Fibroblast of lung (primary cell): ENCODE results near the gene USP6.

Source experiments
- EZH2 ChIP-seq: IDR thresholded peaks from 2 replicates; pipeline ENCODE4 v1.5.1; 2012; ENCODE audit warnings: low read length, control low read depth, mild to moderate bottlenecking; ENCODE audit errors: missing control alignments
- TF ChIP-seq, protein P1 (sequence below), 2 donors: IDR thresholded peaks in 1 of 2; conservative IDR thresholded peaks in 1 of 2; 1 replicate in 1 of 2; 2 replicates in 1 of 2; pipeline ENCODE4 v1.5.1; 2011 to 2012; ENCODE audit warnings: low read length in 2 of 2, control low read depth in 1 of 2, inconsistent platforms in 1 of 2, low read depth in 1 of 2, mild to moderate bottlenecking in 1 of 2

DNA sequence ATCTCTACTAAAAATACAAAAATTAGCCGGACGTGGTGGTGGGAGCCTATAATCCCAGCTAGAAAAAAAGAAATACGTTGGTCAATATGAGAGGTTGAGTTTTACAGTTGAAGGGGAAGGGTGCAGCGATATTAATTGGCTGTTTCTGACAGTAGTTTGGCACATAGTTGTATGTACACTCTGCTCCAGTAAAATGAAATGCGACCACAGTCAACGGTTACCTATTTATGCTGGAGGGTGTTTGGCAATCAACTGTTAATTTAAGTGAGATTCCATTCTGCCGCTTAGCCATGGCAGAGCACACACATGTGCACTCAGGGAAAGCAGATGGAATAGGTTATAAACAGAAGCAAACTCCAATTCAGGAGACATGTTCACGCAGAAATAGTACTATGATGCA is 85.2 kb downstream of the USP6 start:
- TF ChIP-seq, protein P1, sequence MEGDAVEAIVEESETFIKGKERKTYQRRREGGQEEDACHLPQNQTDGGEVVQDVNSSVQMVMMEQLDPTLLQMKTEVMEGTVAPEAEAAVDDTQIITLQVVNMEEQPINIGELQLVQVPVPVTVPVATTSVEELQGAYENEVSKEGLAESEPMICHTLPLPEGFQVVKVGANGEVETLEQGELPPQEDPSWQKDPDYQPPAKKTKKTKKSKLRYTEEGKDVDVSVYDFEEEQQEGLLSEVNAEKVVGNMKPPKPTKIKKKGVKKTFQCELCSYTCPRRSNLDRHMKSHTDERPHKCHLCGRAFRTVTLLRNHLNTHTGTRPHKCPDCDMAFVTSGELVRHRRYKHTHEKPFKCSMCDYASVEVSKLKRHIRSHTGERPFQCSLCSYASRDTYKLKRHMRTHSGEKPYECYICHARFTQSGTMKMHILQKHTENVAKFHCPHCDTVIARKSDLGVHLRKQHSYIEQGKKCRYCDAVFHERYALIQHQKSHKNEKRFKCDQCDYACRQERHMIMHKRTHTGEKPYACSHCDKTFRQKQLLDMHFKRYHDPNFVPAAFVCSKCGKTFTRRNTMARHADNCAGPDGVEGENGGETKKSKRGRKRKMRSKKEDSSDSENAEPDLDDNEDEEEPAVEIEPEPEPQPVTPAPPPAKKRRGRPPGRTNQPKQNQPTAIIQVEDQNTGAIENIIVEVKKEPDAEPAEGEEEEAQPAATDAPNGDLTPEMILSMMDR (conservative IDR thresholded peaks at IDR 0.05 in 1 of 2, IDR thresholded peaks at IDR 0.05 in 1 of 2; ENCODE audit: low read depth in 1 of 2, low read length in 2 of 2), result no peak
- TF ChIP-seq EZH2, result no peak
